Measurements from ENCODE around the gene CCDC191.

- TF ChIP-seq POLR2A (conservative IDR thresholded peaks at IDR 0.05) (no peak), CHD2 (IDR thresholded peaks at IDR 0.05; ENCODE audit: low read depth, low read length) (no peak), EZH2 (IDR thresholded peaks at IDR 0.05; ENCODE audit: borderline replicate concordance, low read depth, low read length) (no peak), RNF2 (IDR thresholded peaks at IDR 0.05) (no peak), COPS2 (conservative IDR thresholded peaks at IDR 0.05) (no peak), NR2F6 (CRISPR knock-in tag; IDR thresholded peaks at IDR 0.05) (no peak), MGA (IDR thresholded peaks at IDR 0.05) (no peak), SMAD3 (CRISPR knock-in tag; conservative IDR thresholded peaks at IDR 0.05) (no peak), CTCF (IDR thresholded peaks at IDR 0.05 in 2 of 3, conservative IDR thresholded peaks at IDR 0.05 in 1 of 3; ENCODE audit: insufficient read depth in 2 of 3, low read depth in 1 of 3, low read length in 3 of 3) (no peak), TCF15 (CRISPR knock-in tag; IDR thresholded peaks at IDR 0.05) (no peak)
Measured at GRCh38 chr3:113946831-113947230, 109.5 kb downstream of the CCDC191 start.

Data from K562 (cell line).